ENCODE data around the gene PRKAA1. TPM values are rescaled to one million over a fixed set of nuclear protein-coding genes. Genes with fewer than 3 reads are reported as not detected.
A peak's percentile ranks its signal among the peaks of the same experiment; 100 is the strongest.

The PRKAA1 gene
- total RNA-seq (2014; rRNA removed) (84.5 and 86.0 TPM in 2 replicates), Bru-seq, nascent RNA (percentile 94 among the genes with signal in this experiment), BruChase-seq, experiment 1, labeled RNA remaining after a 6-hour chase (percentile 93 among the genes with signal in this experiment), BruChase-seq, experiment 2, labeled RNA remaining after a 2-hour chase (percentile 96 among the genes with signal in this experiment)
- long read RNA-seq, full-length matches to known transcripts: 60 of 107 reads
- long read RNA-seq, partial matches to known transcripts: 6 of 107 reads
- long read RNA-seq, other reads (novel, unspliced or antisense): 41 of 107 reads

DNA sequence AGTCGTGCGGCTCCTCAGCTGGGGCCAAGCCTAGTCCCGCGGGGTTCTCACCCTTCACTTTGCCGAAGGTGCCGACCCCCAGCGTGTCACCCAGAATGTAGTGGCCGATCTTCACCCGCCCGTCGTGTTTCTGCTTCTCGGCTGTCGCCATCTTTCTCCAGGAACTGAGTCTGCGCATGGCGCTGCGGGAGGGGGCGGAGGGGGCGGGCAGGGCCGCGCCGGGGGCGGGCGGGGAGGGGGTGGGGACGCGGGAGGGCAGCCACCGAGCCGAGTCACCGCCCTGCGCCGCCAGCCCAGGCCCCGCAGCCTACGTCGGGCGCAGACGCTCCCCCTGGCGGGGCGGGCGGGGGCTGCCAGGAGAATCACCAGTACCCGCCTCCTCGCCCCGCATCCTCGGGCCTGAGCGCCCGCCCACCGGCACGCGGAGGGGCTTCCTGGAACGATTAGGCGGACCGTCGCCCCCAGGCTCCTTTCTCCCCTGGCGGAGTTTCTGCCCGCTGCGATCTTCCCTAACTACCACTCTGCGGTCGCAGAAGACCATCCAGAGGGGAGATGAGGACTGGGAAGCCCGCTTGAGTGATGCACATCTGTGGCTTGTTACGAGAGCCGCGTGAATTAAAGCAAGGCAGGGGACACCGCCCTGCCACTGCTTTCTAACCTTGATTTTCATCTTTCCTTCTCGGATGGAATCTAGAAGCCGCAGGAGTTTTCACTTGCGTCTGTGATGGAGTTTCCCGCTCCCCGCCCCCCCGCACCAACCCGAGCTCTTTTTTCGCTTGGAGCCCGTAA is at the start of gene PRKAA1:
Gene PRKAA1, minus strand, starts transcription at position 363 of the 789 bp plus-strand sequence. Its CDS starts 185 bp downstream, at position 178.
- Histone ChIP-seq H3K9ac (ENCODE audit: low read length) (peak within 1 kb of the TSS; percentile 87), H3K4me3 (ENCODE audit: low read length) (peak within 1 kb of the TSS; percentile 83), H3K9me3 (ENCODE audit: low read length) (no peaks in the 10 kb centered on the region), H4K20me1 (ENCODE audit: low read length) (peaks cover 30% of the 10 kb centered on the region), H3K27ac (ENCODE audit: low read length) (peak within 1 kb of the TSS; percentile 87), H3K4me1 (ENCODE audit: insufficient read depth, low read length) (peaks cover 26% of the 10 kb centered on the region), H3K4me2 (ENCODE audit: low read length) (peak within 1 kb of the TSS; percentile 89), H3F3A (ENCODE audit: low read length, unreplicated experiment) (peaks cover 2% of the 10 kb centered on the region), H2AFZ (ENCODE audit: low read length) (peak within 1 kb of the TSS; percentile 98), H3K79me2 (ENCODE audit: low read length) (peaks cover 53% of the 10 kb centered on the region), H3K36me3 (ENCODE audit: low read depth, low read length) (peaks cover 5% of the 10 kb centered on the region; the same call in 1 of the 2 replicates), H3K27me3 (ENCODE audit: low read length) (no peaks in the 10 kb centered on the region), H3K9me2 (replicated peaks; ENCODE audit: low read length) (no peaks in the 10 kb centered on the region)
- intact Hi-C loops (cut with micrococcal nuclease): loop anchor here (1.0 kb wide), 1 partner anchor 43 kb away; the partner anchor contains the start of gene TTC33
- DNase-seq (peak; percentile 91), ATAC-seq (peak; percentile 81)
- ChIA-PET POLR2A (ENCODE audit: unreplicated experiment) (interaction anchor here (0.5 kb wide), 1 partner anchor 48 kb away, joined by 4 read pairs; no protein-coding TSS in a partner anchor), CTCF (interaction anchor here (0.5 to 1.3 kb wide), 11 partner anchors 20 to 319 kb away, joined by 3 to 11 read pairs (median 5); no protein-coding TSS in a partner anchor)
- no peak for TF ChIP-seq EZH2 (IDR thresholded peaks at IDR 0.05; ENCODE audit: low read length, unreplicated experiment)
- TF ChIP-seq, protein P1, sequence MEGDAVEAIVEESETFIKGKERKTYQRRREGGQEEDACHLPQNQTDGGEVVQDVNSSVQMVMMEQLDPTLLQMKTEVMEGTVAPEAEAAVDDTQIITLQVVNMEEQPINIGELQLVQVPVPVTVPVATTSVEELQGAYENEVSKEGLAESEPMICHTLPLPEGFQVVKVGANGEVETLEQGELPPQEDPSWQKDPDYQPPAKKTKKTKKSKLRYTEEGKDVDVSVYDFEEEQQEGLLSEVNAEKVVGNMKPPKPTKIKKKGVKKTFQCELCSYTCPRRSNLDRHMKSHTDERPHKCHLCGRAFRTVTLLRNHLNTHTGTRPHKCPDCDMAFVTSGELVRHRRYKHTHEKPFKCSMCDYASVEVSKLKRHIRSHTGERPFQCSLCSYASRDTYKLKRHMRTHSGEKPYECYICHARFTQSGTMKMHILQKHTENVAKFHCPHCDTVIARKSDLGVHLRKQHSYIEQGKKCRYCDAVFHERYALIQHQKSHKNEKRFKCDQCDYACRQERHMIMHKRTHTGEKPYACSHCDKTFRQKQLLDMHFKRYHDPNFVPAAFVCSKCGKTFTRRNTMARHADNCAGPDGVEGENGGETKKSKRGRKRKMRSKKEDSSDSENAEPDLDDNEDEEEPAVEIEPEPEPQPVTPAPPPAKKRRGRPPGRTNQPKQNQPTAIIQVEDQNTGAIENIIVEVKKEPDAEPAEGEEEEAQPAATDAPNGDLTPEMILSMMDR (conservative IDR thresholded peaks at IDR 0.05; ENCODE audit: low read depth, low read length): peak; percentile 47
- BruUV-seq (replicated peaks): no TSS peak

DNA sequence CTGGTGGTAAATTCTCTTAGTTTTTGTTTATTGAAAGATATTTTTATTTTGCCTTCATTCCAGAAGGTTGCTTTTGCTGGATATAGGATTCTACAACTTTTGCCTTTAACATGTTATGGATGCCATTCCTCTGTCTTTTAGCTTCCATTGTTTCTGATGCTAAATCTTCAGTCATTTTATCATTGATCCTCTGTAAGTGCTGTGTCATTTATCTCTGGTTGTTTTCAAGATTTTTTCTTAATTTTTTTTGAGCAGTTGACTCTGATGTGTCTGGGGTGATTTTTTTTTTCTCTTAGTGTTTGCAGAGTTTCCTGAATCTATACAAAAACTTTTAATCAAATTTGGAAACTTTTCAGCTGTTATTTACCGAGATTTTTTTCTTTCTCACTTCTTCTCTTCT is 49.4 kb upstream of the PRKAA1 start:
- ATAC-seq: no peak
- intact Hi-C loops (cut with micrococcal nuclease): no loop called here

More for the DNA sequence above, 49.4 kb upstream of the PRKAA1 start:
- no peak for DNase-seq
- no peaks in the 10 kb centered on the region for H3K36me3 ChIP-seq (ENCODE audit: low read depth, low read length)
- no peak overlapping the region for H3K9ac ChIP-seq (ENCODE audit: low read length)
- no peaks in the 10 kb centered on the region for H3F3A ChIP-seq (ENCODE audit: low read length, unreplicated experiment)
- H2AFZ ChIP-seq (ENCODE audit: low read length): no peak overlapping the region
- no peaks in the 10 kb centered on the region for H3K9me3 ChIP-seq (ENCODE audit: low read length)
- no peaks in the 10 kb centered on the region for H3K9me2 ChIP-seq (replicated peaks; ENCODE audit: low read length)
- ChIA-PET POLR2A (ENCODE audit: unreplicated experiment) (no interaction called here), CTCF (no interaction called here)
- H4K20me1 ChIP-seq (ENCODE audit: low read length): no peaks in the 10 kb centered on the region
- H3K4me3 ChIP-seq (ENCODE audit: low read length): no peak overlapping the region
- peaks cover 7% of the 10 kb centered on the region for H3K4me1 ChIP-seq (ENCODE audit: insufficient read depth, low read length)
- no peaks in the 10 kb centered on the region for H3K27me3 ChIP-seq (ENCODE audit: low read length)
- TF ChIP-seq EZH2phosphoT487 (IDR thresholded peaks at IDR 0.05; ENCODE audit: borderline replicate concordance, low read length) (no peak), EZH2 (IDR thresholded peaks at IDR 0.05; ENCODE audit: low read length, unreplicated experiment) (no peak)
- TF ChIP-seq, protein P1 (conservative IDR thresholded peaks at IDR 0.05; ENCODE audit: low read depth, low read length): no peak
- no TSS peak for BruUV-seq (replicated peaks)
- no peak overlapping the region for H3K4me2 ChIP-seq (ENCODE audit: low read length)
- no peak overlapping the region for H3K27ac ChIP-seq (ENCODE audit: low read length)
- H3K79me2 ChIP-seq (ENCODE audit: low read length): no peaks in the 10 kb centered on the region

Data from PC-3 (cell line).